Spinal cord (tissue), 10 donors: Measurements from ENCODE around the gene NIPBL. TPM values are rescaled to one million over a fixed set of nuclear protein-coding genes. Genes with fewer than 3 reads are reported as not detected.
"Not testable (repeated sequence)": the region's sequence is repeated elsewhere in the genome, so short reads cannot be mapped to it uniquely, and the experiment has no call there.

Experiments used
- DNase-seq, 6 donors: peaks; one replicate each; pipeline versions ENCODE4 v3.0.0 to v3.0.0-alpha.2; 2013 to 2015; ENCODE audit warnings: low spot score in 6 of 6, low read depth in 4 of 6
- H3K27ac ChIP-seq: one replicate; pipeline ENCODE4 v1.5.1; 2013; ENCODE audit warnings: low read depth, low read length, control low read depth
- H3K27me3 ChIP-seq: one replicate; pipeline ENCODE4 v1.6.1; 2013; ENCODE audit warnings: low read length; ENCODE audit not compliant: control insufficient read depth, insufficient read depth
- H3K36me3 ChIP-seq: one replicate; pipeline ENCODE4 v1.6.1; 2013; ENCODE audit warnings: low read length; ENCODE audit not compliant: control insufficient read depth, insufficient read depth
- H3K4me1 ChIP-seq: one replicate; pipeline ENCODE4 v1.6.1; 2013; ENCODE audit warnings: low read length; ENCODE audit not compliant: control insufficient read depth, insufficient read depth
- H3K4me3 ChIP-seq: one replicate; pipeline ENCODE4 v1.5.1; 2013; ENCODE audit warnings: low read depth, low read length, control low read depth
- H3K9me3 ChIP-seq: one replicate; pipeline ENCODE4 v1.6.1; 2013; ENCODE audit warnings: low read length; ENCODE audit not compliant: control insufficient read depth, insufficient read depth
- WGBS: methylation state at CpG from one replicate; pipeline ENCODE4 v1.1.5; 2013; ENCODE audit warnings: missing lambda C conversion rate; ENCODE audit not compliant: insufficient coverage; 5-methylcytosine and 5-hydroxymethylcytosine counted together
- polyA plus RNA-seq, 2 donors: library from polyadenylated mRNA; unstranded; fragments of 120-200 nt; gene quantifications; one replicate each; pipeline ENCODE4 v1.2.1, GENCODE V29; 2013; ENCODE audit not compliant: insufficient read length in 2 of 2
- total RNA-seq, 2 donors: library from RNA; depleted of rRNA in 1 of 2; stranded (reverse); fragments of 120-200 nt in 1 of 2; fragments of >200 nt in 1 of 2; gene quantifications; one replicate each; pipeline versions ENCODE4 v1.2.3 to v1.2.4, GENCODE V29; 2013 to 2014
- donor health status: healthy.

The NIPBL gene
- total and polyA plus RNA-seq, 4 donors: 40.4 to 71.9 (median 46.9) TPM

- H3K4me1 ChIP-seq, H3K27ac ChIP-seq, H3K36me3 ChIP-seq, DNase-seq, H3K9me3 ChIP-seq, H3K4me3 ChIP-seq, H3K27me3 ChIP-seq: not testable (repeated sequence)
- WGBS: no CpG with 5 or more reads among the region's 1 CpG
Measured at GRCh38 chr5:37086026-37086425, 209.5 kb downstream of the NIPBL start.

GRCh38 chr5:37086466-37087173 lies 210.1 kb downstream of the NIPBL start:
- DNase-seq: no peak
- Histone ChIP-seq H3K4me3 (no peak overlapping the region), H3K27me3 (no peaks in the 10 kb centered on the region), H3K4me1 (no peaks in the 10 kb centered on the region), H3K9me3 (no peaks in the 10 kb centered on the region), H3K27ac (no peak overlapping the region), H3K36me3 (peaks cover 3% of the 10 kb centered on the region)
- 63% methylated on average over 10 of the region's 12 CpGs for WGBS

- no peak overlapping the region for H3K4me3 ChIP-seq
- DNase-seq: no peak
- peaks cover 3% of the 10 kb centered on the region for H3K36me3 ChIP-seq
- 88% methylated on average over 6 of the region's 6 CpGs for WGBS
- H3K9me3 ChIP-seq: no peaks in the 10 kb centered on the region
- no peaks in the 10 kb centered on the region for H3K4me1 ChIP-seq
- no peak overlapping the region for H3K27ac ChIP-seq
- H3K27me3 ChIP-seq: no peaks in the 10 kb centered on the region
Measured at GRCh38 chr5:37088009-37088408, 211.4 kb downstream of the NIPBL start.

GRCh38 chr5:37090123-37090726 lies 213.7 kb downstream of the NIPBL start:
- Histone ChIP-seq H3K27ac (no peak overlapping the region), H3K36me3 (peaks cover 3% of the 10 kb centered on the region), H3K4me1 (no peaks in the 10 kb centered on the region), H3K9me3 (no peaks in the 10 kb centered on the region), H3K4me3 (no peak overlapping the region), H3K27me3 (no peaks in the 10 kb centered on the region)
- WGBS: 28% methylated on average over 4 of the region's 7 CpGs
- no peak for DNase-seq

GRCh38 chr5:37090781-37091180 lies 214.2 kb downstream of the NIPBL start:
- no peak for DNase-seq
- H3K9me3 ChIP-seq: no peaks in the 10 kb centered on the region
- H3K27me3 ChIP-seq: no peaks in the 10 kb centered on the region
- peaks cover 3% of the 10 kb centered on the region for H3K36me3 ChIP-seq
- H3K4me3 ChIP-seq: no peak overlapping the region
- H3K4me1 ChIP-seq: no peaks in the 10 kb centered on the region
- no peak overlapping the region for H3K27ac ChIP-seq
- WGBS: 88% methylated on average over 2 of the region's 2 CpGs

GRCh38 chr5:37093795-37094194 lies 217.2 kb downstream of the NIPBL start:
- DNase-seq, H3K4me3 ChIP-seq, H3K27ac ChIP-seq, H3K9me3 ChIP-seq, H3K4me1 ChIP-seq, H3K36me3 ChIP-seq, H3K27me3 ChIP-seq: not testable (repeated sequence)
- 24% methylated on average over 2 of the region's 4 CpGs for WGBS

- H3K9me3 ChIP-seq: peaks cover 11% of the 10 kb centered on the region
- not testable (repeated sequence) for DNase-seq, H3K27me3 ChIP-seq, H3K36me3 ChIP-seq, H3K4me1 ChIP-seq, H3K27ac ChIP-seq, H3K4me3 ChIP-seq
- WGBS: no CpG with 5 or more reads among the region's 5 CpGs
Measured at GRCh38 chr5:37099267-37099666, 222.7 kb downstream of the NIPBL start.

GRCh38 chr5:37103302-37103701 lies 226.7 kb downstream of the NIPBL start:
- no peak for DNase-seq
- Histone ChIP-seq H3K36me3 (peaks cover 14% of the 10 kb centered on the region), H3K4me1 (no peaks in the 10 kb centered on the region), H3K9me3 (peaks cover 8% of the 10 kb centered on the region), H3K27ac (no peak overlapping the region), H3K4me3 (no peak overlapping the region), H3K27me3 (no peaks in the 10 kb centered on the region)
- 100% methylated on average over 1 of the region's 2 CpGs for WGBS

GRCh38 chr5:37109338-37109737 lies 232.8 kb downstream of the NIPBL start:
- Histone ChIP-seq H3K36me3 (peaks cover 27% of the 10 kb centered on the region), H3K9me3 (no peaks in the 10 kb centered on the region), H3K27me3 (no peaks in the 10 kb centered on the region), H3K27ac (no peak overlapping the region), H3K4me3 (no peak overlapping the region), H3K4me1 (no peaks in the 10 kb centered on the region)
- 100% methylated on average over 3 of the region's 3 CpGs for WGBS
- no peak for DNase-seq

GRCh38 chr5:37110135-37110534 lies 233.6 kb downstream of the NIPBL start:
- DNase-seq: no peak
- H3K9me3 ChIP-seq: no peaks in the 10 kb centered on the region

More at GRCh38 chr5:37110135-37110534, 233.6 kb downstream of the NIPBL start:
- Histone ChIP-seq H3K27ac (no peak overlapping the region), H3K27me3 (no peaks in the 10 kb centered on the region), H3K4me3 (no peak overlapping the region), H3K4me1 (no peaks in the 10 kb centered on the region), H3K36me3 (peaks cover 23% of the 10 kb centered on the region)
- 95% methylated on average over 1 of the region's 1 CpG for WGBS
